Stimulated activated naive CD8-positive, alpha-beta T cell treated with anti-CD3 and anti-CD28 coated beads, Interleukin-15, Interleukin-2, amounts not matched to agents 100 ng/mL and 50 ng/mL, for 24 hours (primary cell): Measurements from ENCODE around the gene SENP8.
"Not testable (repeated sequence)": the region's sequence is repeated elsewhere in the genome, so short reads cannot be mapped to it uniquely, and the experiment has no call there.

ENCODE experiments used
- H3K27ac Mint-ChIP-seq: one replicate; pipeline ENCODE4 v1.8.0; 2021; ENCODE audit warnings: mild to moderate bottlenecking, mixed read lengths
- H3K27me3 Mint-ChIP-seq: one replicate; pipeline ENCODE4 v1.8.0; 2021; ENCODE audit warnings: mixed read lengths
- H3K36me3 Mint-ChIP-seq: one replicate; pipeline ENCODE4 v1.8.0; 2021; ENCODE audit warnings: low read depth, mixed read lengths
- H3K4me1 Mint-ChIP-seq: one replicate; pipeline ENCODE4 v1.8.0; 2021; ENCODE audit warnings: low read depth, mixed read lengths
- H3K4me3 Mint-ChIP-seq: one replicate; pipeline ENCODE4 v1.8.0; 2021; ENCODE audit warnings: mild to moderate bottlenecking, mixed read lengths
- H3K9me3 Mint-ChIP-seq: one replicate; pipeline ENCODE4 v1.8.0; 2021; ENCODE audit warnings: mixed read lengths

SENP8 gene

DNA sequence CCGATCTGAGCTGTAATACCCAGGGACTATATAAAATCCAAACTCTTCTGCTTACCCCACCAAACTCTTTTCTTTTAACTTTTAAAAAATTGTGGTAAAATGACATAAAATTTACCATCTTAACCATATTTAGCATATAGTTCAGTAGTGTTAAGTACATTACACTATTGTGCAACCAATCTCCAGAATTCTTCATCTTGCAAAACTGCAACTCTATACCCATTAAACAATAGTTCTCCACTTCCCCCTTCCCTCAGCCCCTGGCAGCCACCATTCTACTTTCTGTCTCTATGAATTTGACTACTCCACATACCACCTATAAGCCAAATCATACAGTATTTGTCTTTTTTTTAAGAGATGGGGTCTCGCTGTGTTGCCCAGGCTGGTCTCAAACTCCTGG is 38.7 kb downstream of the SENP8 start:
- Mint-ChIP-seq H3K4me3 (no peak overlapping the region), H3K27me3 (no peaks in the 10 kb centered on the region), H3K9me3 (no peaks in the 10 kb centered on the region), H3K4me1 (no peaks in the 10 kb centered on the region), H3K36me3 (no peaks in the 10 kb centered on the region), H3K27ac (no peak overlapping the region)

- no peaks in the 10 kb centered on the region for H3K9me3 Mint-ChIP-seq
- no peak overlapping the region for H3K4me3 Mint-ChIP-seq
- no peaks in the 10 kb centered on the region for H3K27me3 Mint-ChIP-seq
- H3K4me1 Mint-ChIP-seq = no peaks in the 10 kb centered on the region
- no peak overlapping the region for H3K27ac Mint-ChIP-seq
- H3K36me3 Mint-ChIP-seq = no peaks in the 10 kb centered on the region
Measured at GRCh38 chr15:72160696-72161245, 42.6 kb downstream of the SENP8 start.

DNA sequence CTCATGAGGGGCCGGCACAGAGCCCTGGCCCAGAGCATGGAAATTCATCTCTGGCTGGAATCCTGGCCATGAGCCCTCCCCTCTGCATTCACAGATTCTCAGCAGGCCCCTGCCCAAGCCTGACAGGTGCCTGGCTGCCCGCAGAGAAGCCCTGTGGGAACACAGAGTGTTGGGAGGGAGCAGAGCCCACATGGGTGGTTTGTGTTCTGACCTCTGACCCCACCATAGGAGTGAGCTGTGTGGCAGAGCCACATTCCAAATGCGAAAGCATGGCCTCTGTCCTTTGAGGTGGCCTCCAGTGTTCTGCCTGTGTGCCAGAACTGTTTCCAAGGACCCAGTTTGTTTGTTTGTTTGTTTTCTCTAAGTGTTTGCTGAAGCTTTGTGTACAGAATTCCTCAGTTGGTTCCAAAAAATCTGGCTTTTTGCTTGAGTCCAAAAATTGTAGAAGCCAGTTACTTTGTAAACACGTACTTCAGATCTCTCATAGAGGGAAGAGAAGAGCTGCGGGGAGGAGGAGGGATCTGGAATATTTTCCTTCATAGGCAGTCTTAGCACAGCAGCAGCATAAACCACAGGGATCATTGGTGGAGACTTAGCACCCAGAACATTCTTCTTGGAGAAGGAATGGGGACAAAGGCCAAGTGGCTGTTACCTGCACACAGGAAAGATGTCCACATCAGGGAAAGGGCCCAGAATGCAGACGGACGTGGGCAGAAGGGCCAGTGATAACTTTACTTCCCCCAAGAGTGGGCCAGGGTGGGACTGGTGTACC is 43.3 kb downstream of the SENP8 start:
- Mint-ChIP-seq H3K36me3 (no peaks in the 10 kb centered on the region), H3K9me3 (no peaks in the 10 kb centered on the region), H3K27ac (no peak overlapping the region), H3K4me3 (no peak overlapping the region), H3K27me3 (no peaks in the 10 kb centered on the region), H3K4me1 (no peaks in the 10 kb centered on the region)

DNA sequence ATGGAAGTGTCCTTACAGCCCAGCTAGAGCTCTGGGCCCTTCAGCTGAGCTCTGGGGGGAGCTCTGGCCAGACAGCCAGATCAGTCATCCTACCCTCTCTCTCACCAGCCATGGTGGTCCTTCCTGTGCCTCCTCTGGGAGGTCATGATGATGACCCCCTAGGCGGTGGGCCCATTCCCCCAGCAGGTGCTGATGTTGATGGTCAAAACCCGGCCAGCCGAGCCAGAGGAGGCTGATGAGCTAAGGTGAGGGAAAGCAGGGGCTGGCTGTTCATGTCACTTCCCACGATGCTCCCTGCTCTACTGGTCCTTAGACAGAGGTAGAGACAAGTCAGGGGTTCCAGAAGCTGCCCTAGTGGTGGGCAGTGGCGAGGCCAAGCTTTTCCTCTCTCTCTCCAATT is 44.4 kb downstream of the SENP8 start:
- Mint-ChIP-seq H3K4me3 (no peak overlapping the region), H3K9me3 (no peaks in the 10 kb centered on the region), H3K4me1 (no peaks in the 10 kb centered on the region), H3K27ac (no peak overlapping the region), H3K36me3 (no peaks in the 10 kb centered on the region), H3K27me3 (no peaks in the 10 kb centered on the region)

DNA sequence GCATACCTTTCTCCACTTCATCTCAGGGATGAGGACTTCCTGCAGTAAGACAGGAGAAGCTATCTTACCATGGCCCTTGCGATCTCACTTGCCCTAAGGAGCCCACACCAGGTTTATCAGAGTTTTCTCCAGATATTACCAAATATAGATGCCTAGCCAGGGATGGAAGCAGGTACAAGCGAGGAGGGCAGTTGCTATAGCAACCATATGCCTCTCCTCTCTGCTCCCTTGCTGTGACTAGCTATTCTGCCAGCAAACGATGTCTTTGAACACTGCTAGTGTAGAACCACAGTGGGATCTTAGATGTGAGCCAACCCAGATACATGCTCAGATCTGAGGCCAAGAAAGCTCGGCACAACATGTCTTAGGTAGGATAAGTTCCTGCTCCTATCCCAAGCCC is 45.5 kb downstream of the SENP8 start:
- H3K4me3 Mint-ChIP-seq = no peak overlapping the region
- no peaks in the 10 kb centered on the region for H3K4me1 Mint-ChIP-seq
- H3K27me3 Mint-ChIP-seq = no peaks in the 10 kb centered on the region
- H3K27ac Mint-ChIP-seq = no peak overlapping the region
- no peaks in the 10 kb centered on the region for H3K36me3 Mint-ChIP-seq
- no peaks in the 10 kb centered on the region for H3K9me3 Mint-ChIP-seq

DNA sequence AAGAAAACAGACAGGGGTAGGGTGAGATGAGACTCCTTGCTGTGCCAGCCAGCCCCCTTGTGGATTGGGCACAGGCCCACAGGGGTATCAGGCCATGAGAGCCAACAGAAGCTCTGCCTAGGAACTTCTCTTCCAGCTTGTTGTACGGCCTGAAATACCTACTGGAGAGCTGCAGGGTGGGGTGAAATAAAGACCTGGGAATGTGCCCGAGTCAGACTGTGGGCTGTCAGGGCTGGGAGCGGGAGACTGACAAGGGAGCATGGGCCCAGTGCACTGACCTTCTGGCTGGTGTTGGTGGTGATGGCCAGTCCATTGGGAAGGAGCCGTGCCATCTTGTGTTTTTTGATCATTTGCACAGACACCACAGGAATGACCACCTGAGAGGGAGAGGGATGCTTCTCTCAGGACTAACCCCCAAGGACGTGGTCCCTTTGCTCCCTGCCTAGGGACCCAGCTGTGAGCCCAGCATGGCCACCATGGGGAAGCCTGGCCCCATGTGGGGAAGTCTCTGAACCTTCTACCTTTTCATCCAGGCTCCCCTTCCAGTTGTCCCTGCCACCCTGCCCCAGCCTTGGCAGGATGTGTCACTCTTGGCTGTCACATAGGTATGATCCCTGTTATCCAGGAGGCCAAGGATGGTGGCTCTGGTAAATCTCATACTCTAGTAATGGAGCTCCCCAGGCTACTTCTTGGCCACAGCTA is 48.7 kb downstream of the SENP8 start:
- H3K36me3 Mint-ChIP-seq = no peaks in the 10 kb centered on the region
- no peak overlapping the region for H3K27ac Mint-ChIP-seq
- no peaks in the 10 kb centered on the region for H3K4me1 Mint-ChIP-seq
- H3K27me3 Mint-ChIP-seq = no peaks in the 10 kb centered on the region
- no peaks in the 10 kb centered on the region for H3K9me3 Mint-ChIP-seq
- H3K4me3 Mint-ChIP-seq = no peak overlapping the region

GRCh38 chr15:72167445-72167844 is 49.2 kb downstream of the SENP8 start:
- Mint-ChIP-seq H3K27ac (no peak overlapping the region), H3K9me3 (no peaks in the 10 kb centered on the region), H3K4me3 (no peak overlapping the region), H3K4me1 (no peaks in the 10 kb centered on the region), H3K27me3 (no peaks in the 10 kb centered on the region), H3K36me3 (no peaks in the 10 kb centered on the region)

DNA sequence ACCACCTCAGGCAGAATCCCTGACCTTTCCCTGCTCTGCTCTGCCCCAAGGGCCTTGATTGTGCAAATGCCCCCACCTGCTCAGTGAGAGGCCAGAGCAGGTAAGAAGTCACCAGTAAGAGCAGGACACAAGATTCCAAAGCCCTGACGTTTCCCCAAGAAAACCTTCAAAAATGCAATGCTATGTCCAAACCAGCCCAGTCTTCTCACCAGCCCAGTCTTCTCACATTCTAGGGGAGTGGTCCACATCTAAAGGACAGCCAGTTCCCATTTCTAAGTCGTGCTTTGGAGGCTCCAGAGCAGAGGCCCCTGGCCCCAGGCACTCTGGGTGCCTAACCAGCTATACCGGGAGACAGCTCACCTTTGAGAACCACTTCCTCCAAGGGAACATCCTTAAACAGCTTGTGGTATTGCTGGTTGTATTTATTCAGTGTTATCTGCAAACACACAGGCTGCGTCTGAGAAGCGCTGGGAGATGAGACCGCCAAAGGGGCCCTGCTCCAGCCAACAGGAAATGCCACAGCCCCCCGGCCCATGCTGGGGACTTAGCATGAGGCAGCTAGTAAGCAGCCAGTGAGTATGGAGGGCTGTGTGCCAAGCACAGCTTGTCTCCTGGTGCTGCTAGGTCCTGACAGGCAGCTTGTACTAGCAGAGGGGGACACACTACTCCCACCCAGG is 50.1 kb downstream of the SENP8 start:
- Mint-ChIP-seq H3K9me3 (no peaks in the 10 kb centered on the region), H3K27me3 (no peaks in the 10 kb centered on the region), H3K36me3 (no peaks in the 10 kb centered on the region), H3K4me3 (no peak overlapping the region), H3K27ac (no peak overlapping the region), H3K4me1 (no peaks in the 10 kb centered on the region)

- Mint-ChIP-seq H3K27me3 (no peaks in the 10 kb centered on the region), H3K36me3 (no peaks in the 10 kb centered on the region), H3K4me1 (no peaks in the 10 kb centered on the region), H3K27ac (no peak overlapping the region), H3K9me3 (no peaks in the 10 kb centered on the region), H3K4me3 (no peak overlapping the region)
Measured at GRCh38 chr15:72168808-72169190, 50.6 kb downstream of the SENP8 start.

DNA sequence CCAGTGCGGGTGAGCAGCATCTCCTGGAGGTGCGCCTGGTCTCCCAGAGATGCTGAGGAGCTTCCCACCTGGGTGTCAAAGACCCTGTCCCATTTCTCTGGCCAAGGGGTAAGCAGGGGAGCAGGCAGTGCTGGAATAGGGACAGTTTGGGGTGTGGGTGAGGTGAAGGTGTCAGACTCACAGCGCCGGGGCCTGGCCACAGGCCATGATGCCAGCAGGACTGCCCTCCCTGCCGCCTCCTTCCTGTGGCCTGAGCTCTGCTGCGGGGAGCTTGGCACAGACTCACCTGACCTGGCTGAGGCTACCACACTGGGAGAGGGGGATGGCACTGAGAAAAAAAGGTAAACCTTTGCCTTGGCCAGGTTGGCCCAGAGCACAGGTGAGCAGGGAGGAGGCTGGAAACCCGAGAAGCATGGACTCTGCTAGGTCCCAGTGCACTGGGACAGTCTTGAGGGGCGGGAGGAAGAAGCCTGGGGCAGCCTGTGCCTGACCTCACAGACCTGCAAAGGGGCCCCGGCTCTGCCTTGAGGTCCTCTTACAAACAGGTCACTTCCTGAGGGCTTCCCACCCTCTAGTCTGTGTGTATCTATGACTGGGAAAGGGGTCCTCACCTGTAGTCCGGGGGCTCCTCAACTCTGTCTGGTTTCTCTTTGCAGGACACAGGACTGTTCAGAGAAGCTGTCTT is 51.2 kb downstream of the SENP8 start:
- Mint-ChIP-seq H3K27ac (no peak overlapping the region), H3K36me3 (no peaks in the 10 kb centered on the region), H3K4me1 (no peaks in the 10 kb centered on the region), H3K9me3 (no peaks in the 10 kb centered on the region), H3K4me3 (no peak overlapping the region), H3K27me3 (peaks cover 3% of the 10 kb centered on the region)

- Mint-ChIP-seq H3K27me3 (peaks cover 3% of the 10 kb centered on the region), H3K4me3 (no peak overlapping the region), H3K36me3 (no peaks in the 10 kb centered on the region)
Measured at GRCh38 chr15:72169921-72170611, 51.9 kb downstream of the SENP8 start.

DNA sequence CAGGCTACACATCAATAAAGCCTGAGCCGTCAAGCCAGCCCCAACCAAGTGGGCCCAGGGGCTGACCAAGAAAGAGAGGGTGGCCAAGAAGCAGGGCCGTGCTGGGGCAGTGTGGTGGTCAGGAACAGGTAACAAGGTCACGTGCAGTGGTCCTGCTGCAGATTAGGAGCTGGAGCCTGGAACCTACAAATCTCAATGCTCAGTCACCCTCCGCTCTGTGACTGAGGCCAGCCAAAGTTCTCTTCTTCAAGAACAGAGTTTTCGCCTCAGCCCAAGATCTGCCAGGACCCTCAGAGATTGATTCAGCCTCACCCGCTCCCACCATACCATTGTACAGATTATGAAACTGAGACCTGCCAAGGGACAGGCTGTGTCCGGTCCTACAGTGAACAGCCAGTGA is 52.5 kb downstream of the SENP8 start:
- Mint-ChIP-seq H3K9me3 (no peaks in the 10 kb centered on the region), H3K27ac (no peak overlapping the region), H3K27me3 (peaks cover 3% of the 10 kb centered on the region), H3K4me3 (no peak overlapping the region), H3K36me3 (no peaks in the 10 kb centered on the region), H3K4me1 (no peaks in the 10 kb centered on the region)

More at GRCh38 chr15:72169921-72170611, 51.9 kb downstream of the SENP8 start:
- Mint-ChIP-seq H3K27ac (no peak overlapping the region), H3K4me1 (no peaks in the 10 kb centered on the region), H3K9me3 (no peaks in the 10 kb centered on the region)

DNA sequence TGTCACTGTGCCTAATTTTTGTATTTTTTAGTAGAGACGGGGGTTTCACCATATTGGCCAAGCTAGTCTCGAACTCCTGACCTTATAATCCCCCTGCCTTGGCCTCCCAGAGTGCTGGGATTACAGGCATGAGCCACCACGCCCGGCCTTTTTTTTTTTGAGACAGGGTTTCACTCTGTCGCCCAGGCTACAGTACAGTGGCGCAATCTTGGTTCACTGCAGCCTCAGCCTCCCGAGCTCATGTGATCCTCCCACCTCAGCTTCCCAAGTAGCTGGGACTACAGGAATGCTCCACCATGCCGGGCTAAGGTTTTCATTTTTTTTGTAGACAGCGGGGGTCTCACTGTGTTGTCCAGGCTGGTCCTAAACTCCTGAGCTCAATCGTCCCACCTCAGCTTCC is 53.8 kb downstream of the SENP8 start:
- not testable (repeated sequence) for H3K9me3 Mint-ChIP-seq, H3K27me3 Mint-ChIP-seq, H3K4me3 Mint-ChIP-seq, H3K27ac Mint-ChIP-seq, H3K4me1 Mint-ChIP-seq, H3K36me3 Mint-ChIP-seq

DNA sequence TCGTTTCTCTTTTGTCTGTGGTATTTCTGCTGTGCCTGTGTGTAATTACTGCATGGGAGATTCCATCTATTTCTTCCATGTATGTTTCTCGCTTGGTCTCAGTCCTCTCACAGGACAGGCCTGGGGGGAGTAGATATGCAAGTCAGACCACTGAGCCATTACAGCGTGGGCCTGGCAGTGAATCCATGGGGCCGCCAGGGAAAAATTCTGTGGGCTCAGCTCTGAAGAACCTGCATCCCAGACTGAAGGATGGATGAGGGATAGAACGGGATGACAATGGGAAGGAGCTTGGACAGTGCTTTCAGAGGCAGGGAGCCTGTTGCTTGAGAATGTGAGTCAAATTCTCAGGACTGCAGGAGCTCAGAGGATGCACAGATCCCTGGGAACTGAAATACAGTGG is 54.6 kb downstream of the SENP8 start:
- Mint-ChIP-seq H3K9me3 (no peaks in the 10 kb centered on the region), H3K27me3 (peaks cover 3% of the 10 kb centered on the region), H3K36me3 (no peaks in the 10 kb centered on the region), H3K27ac (no peak overlapping the region), H3K4me1 (no peaks in the 10 kb centered on the region), H3K4me3 (no peak overlapping the region)
